Measurements from ENCODE around the gene WDR91.

Gene WDR91

DNA sequence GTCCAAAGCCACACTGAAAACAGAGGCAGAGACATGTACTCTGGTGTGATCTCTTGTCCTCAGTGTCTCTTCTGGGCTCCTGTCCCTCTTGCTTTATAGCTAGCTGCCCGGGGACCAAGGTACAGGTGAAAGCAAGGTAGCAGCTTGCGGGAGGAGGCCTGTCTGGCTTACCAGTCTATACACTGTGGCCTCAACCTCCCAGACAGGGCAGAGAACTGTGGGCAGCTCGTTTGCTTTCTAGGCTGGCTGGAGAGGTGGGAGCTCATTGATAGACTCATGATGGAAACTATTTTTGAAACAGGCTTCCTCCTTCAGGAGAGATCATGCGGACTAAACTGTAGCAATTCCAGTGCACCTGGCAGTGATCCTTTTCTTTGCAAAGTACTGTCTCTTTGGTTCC lies 45.5 kb downstream of the WDR91 start:
- H2BK5ac ChIP-seq (ENCODE audit: low read length): no peak overlapping the region
- H2BK12ac ChIP-seq (ENCODE audit: low read length): no peak overlapping the region
- no CpG with 5 or more reads among the region's 4 CpGs for WGBS, 2 donors (ENCODE audit: extremely low coverage in 2 of 2, insufficient read length in 2 of 2, insufficient replicate concordance in 1 of 2)
- H3K4ac ChIP-seq (ENCODE audit: low read length): no peak overlapping the region
- no peak overlapping the region for H4K91ac ChIP-seq (ENCODE audit: low read depth, low read length, poor library complexity)
- peaks cover 6 to 9% of the 10 kb centered on the region in 2 donors for H3K9me3 ChIP-seq (replicated peaks in 1 of 2; ENCODE audit: control insufficient read depth in 2 of 2, insufficient read depth in 1 of 2, low read depth in 1 of 2, low read length in 2 of 2)
- H3K18ac ChIP-seq (ENCODE audit: low read length): no peak overlapping the region
- no peak for DNase-seq (ENCODE audit: low spot score)
- H3K36me3 ChIP-seq (replicated peaks in 1 of 2; ENCODE audit: control insufficient read depth in 2 of 2, insufficient read depth in 2 of 2, low read length in 2 of 2): peaks cover 50 to 69% of the 10 kb centered on the region in 2 donors
- no peak overlapping the region for H3K4me3 ChIP-seq (ENCODE audit: low read length in 2 of 2)
- no peak overlapping the region for H3K14ac ChIP-seq (ENCODE audit: low read length)
- H3K27me3 ChIP-seq (ENCODE audit: control insufficient read depth in 3 of 3, insufficient read depth in 3 of 3, low read depth in 1 of 3, low read length in 3 of 3): no peaks in the 10 kb centered on the region
- H3K9ac ChIP-seq (ENCODE audit: low read depth, low read length, poor library complexity): no peak overlapping the region
- H2AFZ ChIP-seq (ENCODE audit: low read length): no peak overlapping the region
- peaks cover 10% of the 10 kb centered on the region for H3K79me1 ChIP-seq (ENCODE audit: low read depth, low read length)
- no peak overlapping the region for H4K8ac ChIP-seq (ENCODE audit: low read depth, low read length)
- H3K4me2 ChIP-seq (ENCODE audit: insufficient read depth, low read length, poor library complexity, severe bottlenecking): no peak overlapping the region
- no peak overlapping the region for H2BK120ac ChIP-seq (ENCODE audit: low read depth, low read length)
- no peak overlapping the region for H3K27ac ChIP-seq (replicated peaks; ENCODE audit: low read length)
- H2AK5ac ChIP-seq (ENCODE audit: low read depth, low read length): no peak overlapping the region
- no peak overlapping the region for H3K23ac ChIP-seq (ENCODE audit: low read depth, low read length, poor library complexity)
- H3K4me1 ChIP-seq (ENCODE audit: control insufficient read depth in 2 of 2, insufficient read depth in 1 of 2, low read depth in 1 of 2, low read length in 2 of 2): peaks cover 2 to 3% of the 10 kb centered on the region in 2 donors
- no peak overlapping the region for H2BK15ac ChIP-seq (ENCODE audit: low read length)

GRCh38 chr7:135164357-135165061 lies 46.8 kb downstream of the WDR91 start:
- DNase-seq (ENCODE audit: low spot score): no peak
- H3K27me3 ChIP-seq (ENCODE audit: control insufficient read depth in 3 of 3, insufficient read depth in 3 of 3, low read depth in 1 of 3, low read length in 3 of 3): no peaks in the 10 kb centered on the region
- peaks cover 6 to 12% of the 10 kb centered on the region in 2 donors for H3K9me3 ChIP-seq (replicated peaks in 1 of 2; ENCODE audit: control insufficient read depth in 2 of 2, insufficient read depth in 1 of 2, low read depth in 1 of 2, low read length in 2 of 2)
- no peak overlapping the region for H4K91ac ChIP-seq (ENCODE audit: low read depth, low read length, poor library complexity)
- no peak overlapping the region for H3K14ac ChIP-seq (ENCODE audit: low read length)
- H2BK15ac ChIP-seq (ENCODE audit: low read length): no peak overlapping the region
- no peak overlapping the region for H3K18ac ChIP-seq (ENCODE audit: low read length)
- no peak overlapping the region for H2AFZ ChIP-seq (ENCODE audit: low read length)
- H3K4ac ChIP-seq (ENCODE audit: low read length): no peak overlapping the region
- H2AK5ac ChIP-seq (ENCODE audit: low read depth, low read length): no peak overlapping the region
- H2BK5ac ChIP-seq (ENCODE audit: low read length): no peak overlapping the region
- H3K79me1 ChIP-seq (ENCODE audit: low read depth, low read length): peaks cover 10% of the 10 kb centered on the region
- no peak overlapping the region for H4K8ac ChIP-seq (ENCODE audit: low read depth, low read length)
- H3K23ac ChIP-seq (ENCODE audit: low read depth, low read length, poor library complexity): no peak overlapping the region
- H2BK12ac ChIP-seq (ENCODE audit: low read length): no peak overlapping the region
- no peak overlapping the region for H2BK120ac ChIP-seq (ENCODE audit: low read depth, low read length)
- H3K9ac ChIP-seq (ENCODE audit: low read depth, low read length, poor library complexity): no peak overlapping the region
- H3K4me3 ChIP-seq (ENCODE audit: low read length in 2 of 2): no peak overlapping the region
- peaks cover 2 to 6% of the 10 kb centered on the region in 2 donors for H3K4me1 ChIP-seq (ENCODE audit: control insufficient read depth in 2 of 2, insufficient read depth in 1 of 2, low read depth in 1 of 2, low read length in 2 of 2)
- no peak overlapping the region for H3K27ac ChIP-seq (replicated peaks; ENCODE audit: low read length)
- H3K36me3 ChIP-seq (replicated peaks in 1 of 2; ENCODE audit: control insufficient read depth in 2 of 2, insufficient read depth in 2 of 2, low read length in 2 of 2): peaks cover 50 to 75% of the 10 kb centered on the region in 2 donors
- no peak overlapping the region for H3K4me2 ChIP-seq (ENCODE audit: insufficient read depth, low read length, poor library complexity, severe bottlenecking)
- no CpG with 5 or more reads among the region's 18 CpGs for WGBS, 2 donors (ENCODE audit: extremely low coverage in 2 of 2, insufficient read length in 2 of 2, insufficient replicate concordance in 1 of 2)

DNA sequence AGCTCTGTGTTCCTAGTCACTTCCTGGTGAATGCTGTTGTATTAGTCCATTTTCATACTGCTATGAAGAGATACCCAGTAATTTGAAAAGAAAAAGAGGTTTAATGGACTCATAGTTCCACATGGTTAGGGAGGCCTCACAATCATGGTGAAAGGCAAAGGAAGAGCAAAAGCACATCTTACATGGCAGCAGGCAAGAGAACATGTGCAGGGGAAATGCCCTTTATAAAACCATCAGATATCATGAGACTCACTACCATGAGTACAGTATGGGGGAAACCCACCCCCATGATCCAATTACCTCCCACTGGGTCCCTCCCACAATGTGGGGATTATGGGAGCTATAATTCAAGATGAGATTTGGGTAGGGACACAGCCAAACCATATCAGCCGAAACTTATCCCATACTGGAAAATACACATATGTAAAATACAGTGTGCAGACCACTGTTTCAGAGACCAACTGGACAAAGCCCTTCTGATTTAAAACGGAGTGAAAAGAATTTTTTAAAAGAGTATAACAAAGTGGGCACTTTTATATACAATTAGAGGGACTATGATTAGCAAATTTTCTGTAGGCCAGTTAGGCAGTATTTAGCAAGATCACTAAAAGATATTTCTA lies 48.8 kb downstream of the WDR91 start:
- Histone ChIP-seq H4K91ac (ENCODE audit: low read depth, low read length, poor library complexity) (no peak overlapping the region), H2BK12ac (ENCODE audit: low read length) (no peak overlapping the region), H2BK5ac (ENCODE audit: low read length) (no peak overlapping the region), H3K79me1 (ENCODE audit: low read depth, low read length) (no peaks in the 10 kb centered on the region), H3K4me2 (ENCODE audit: insufficient read depth, low read length, poor library complexity, severe bottlenecking) (no peak overlapping the region), H3K23ac (ENCODE audit: low read depth, low read length, poor library complexity) (no peak overlapping the region), H3K18ac (ENCODE audit: low read length) (no peak overlapping the region), H2BK15ac (ENCODE audit: low read length) (no peak overlapping the region), H3K4ac (ENCODE audit: low read length) (no peak overlapping the region), H3K9ac (ENCODE audit: low read depth, low read length, poor library complexity) (no peak overlapping the region), H3K27me3 (ENCODE audit: control insufficient read depth in 3 of 3, insufficient read depth in 3 of 3, low read depth in 1 of 3, low read length in 3 of 3) (no peaks in the 10 kb centered on the region), H3K4me1 (ENCODE audit: control insufficient read depth in 2 of 2, insufficient read depth in 1 of 2, low read depth in 1 of 2, low read length in 2 of 2) (peaks cover 0 to 5% of the 10 kb centered on the region in 2 donors), H4K8ac (ENCODE audit: low read depth, low read length) (no peak overlapping the region), H2AK5ac (ENCODE audit: low read depth, low read length) (no peak overlapping the region), H2BK120ac (ENCODE audit: low read depth, low read length) (no peak overlapping the region), H3K4me3 (ENCODE audit: low read length in 2 of 2) (no peak overlapping the region), H2AFZ (ENCODE audit: low read length) (no peak overlapping the region), H3K9me3 (replicated peaks in 1 of 2; ENCODE audit: control insufficient read depth in 2 of 2, insufficient read depth in 1 of 2, low read depth in 1 of 2, low read length in 2 of 2) (peaks cover 15 to 23% of the 10 kb centered on the region in 2 donors), H3K27ac (replicated peaks; ENCODE audit: low read length) (no peak overlapping the region), H3K36me3 (replicated peaks in 1 of 2; ENCODE audit: control insufficient read depth in 2 of 2, insufficient read depth in 2 of 2, low read length in 2 of 2) (peaks cover 35 to 57% of the 10 kb centered on the region in 2 donors), H3K14ac (ENCODE audit: low read length) (no peak overlapping the region)
- WGBS, 2 donors (ENCODE audit: extremely low coverage in 2 of 2, insufficient read length in 2 of 2, insufficient replicate concordance in 1 of 2): no CpG with 5 or more reads among the region's 2 CpGs
- no peak for DNase-seq (ENCODE audit: low spot score)

- Histone ChIP-seq H2BK12ac (ENCODE audit: low read length) (no peak overlapping the region), H3K14ac (ENCODE audit: low read length) (no peak overlapping the region), H3K27me3 (ENCODE audit: control insufficient read depth in 3 of 3, insufficient read depth in 3 of 3, low read depth in 1 of 3, low read length in 3 of 3) (no peaks in the 10 kb centered on the region), H3K4me1 (ENCODE audit: control insufficient read depth in 2 of 2, insufficient read depth in 1 of 2, low read depth in 1 of 2, low read length in 2 of 2) (peaks cover 0 to 5% of the 10 kb centered on the region in 2 donors), H3K4ac (ENCODE audit: low read length) (no peak overlapping the region), H2AFZ (ENCODE audit: low read length) (no peak overlapping the region), H3K9ac (ENCODE audit: low read depth, low read length, poor library complexity) (no peak overlapping the region), H2AK5ac (ENCODE audit: low read depth, low read length) (no peak overlapping the region), H3K4me2 (ENCODE audit: insufficient read depth, low read length, poor library complexity, severe bottlenecking) (no peak overlapping the region), H4K91ac (ENCODE audit: low read depth, low read length, poor library complexity) (no peak overlapping the region), H4K8ac (ENCODE audit: low read depth, low read length) (no peak overlapping the region), H3K23ac (ENCODE audit: low read depth, low read length, poor library complexity) (no peak overlapping the region), H3K4me3 (ENCODE audit: low read length in 2 of 2) (no peak overlapping the region), H2BK15ac (ENCODE audit: low read length) (no peak overlapping the region), H3K36me3 (replicated peaks in 1 of 2; ENCODE audit: control insufficient read depth in 2 of 2, insufficient read depth in 2 of 2, low read length in 2 of 2) (peaks cover 27 to 49% of the 10 kb centered on the region in 2 donors), H3K27ac (replicated peaks; ENCODE audit: low read length) (no peak overlapping the region), H3K9me3 (replicated peaks in 1 of 2; ENCODE audit: control insufficient read depth in 2 of 2, insufficient read depth in 1 of 2, low read depth in 1 of 2, low read length in 2 of 2) (peaks cover 19 to 30% of the 10 kb centered on the region in 2 donors), H3K79me1 (ENCODE audit: low read depth, low read length) (no peaks in the 10 kb centered on the region), H3K18ac (ENCODE audit: low read length) (no peak overlapping the region), H2BK120ac (ENCODE audit: low read depth, low read length) (no peak overlapping the region), H2BK5ac (ENCODE audit: low read length) (no peak overlapping the region)
- no peak for DNase-seq (ENCODE audit: low spot score)
- 100% methylated on average over 1 of the region's 6 CpGs; no CpG with 5 or more reads in 1 of the 2 donors for WGBS, 2 donors (ENCODE audit: extremely low coverage in 2 of 2, insufficient read length in 2 of 2, insufficient replicate concordance in 1 of 2)
These were observed 49.7 kb downstream of the WDR91 start for GRCh38 chr7:135161669-135162068.
